Measurements from ENCODE around the gene C10orf90.

C10orf90 gene

GRCh38 chr10:126634911-126635310, 35.6 kb downstream of the C10orf90 start:
- TF ChIP-seq CTCF (IDR thresholded peaks at IDR 0.05), result no peak
- H3K27ac ChIP-seq, result no peak overlapping the region
- H3K36me3 ChIP-seq, result no peaks in the 10 kb centered on the region
- no peaks in the 10 kb centered on the region for H3K9me3 ChIP-seq
- H3K27me3 ChIP-seq, result no peaks in the 10 kb centered on the region
- H3K4me1 ChIP-seq (ENCODE audit: control insufficient read depth in 1 of 2, insufficient read depth in 1 of 2, low read depth in 1 of 2, low read length in 1 of 2), result no peaks in the 10 kb centered on the region
- no peak overlapping the region for H3K4me3 ChIP-seq (ENCODE audit: low read depth in 1 of 2, low read length in 1 of 2)

GRCh38 chr10:126634347-126634746, 36.1 kb downstream of the C10orf90 start:
- no peak overlapping the region for H3K4me3 ChIP-seq (ENCODE audit: low read depth in 1 of 2, low read length in 1 of 2)
- no peaks in the 10 kb centered on the region for H3K9me3 ChIP-seq
- no peak overlapping the region for H3K27ac ChIP-seq
- TF ChIP-seq CTCF (IDR thresholded peaks at IDR 0.05), result no peak
- no peaks in the 10 kb centered on the region for H3K36me3 ChIP-seq
- H3K4me1 ChIP-seq (ENCODE audit: control insufficient read depth in 1 of 2, insufficient read depth in 1 of 2, low read depth in 1 of 2, low read length in 1 of 2), result no peaks in the 10 kb centered on the region
- no peaks in the 10 kb centered on the region for H3K27me3 ChIP-seq

- no peaks in the 10 kb centered on the region for H3K4me1 ChIP-seq (ENCODE audit: control insufficient read depth in 1 of 2, insufficient read depth in 1 of 2, low read depth in 1 of 2, low read length in 1 of 2)
- H3K9me3 ChIP-seq, result no peaks in the 10 kb centered on the region
- H3K4me3 ChIP-seq (ENCODE audit: low read depth in 1 of 2, low read length in 1 of 2), result no peak overlapping the region
- H3K36me3 ChIP-seq, result no peaks in the 10 kb centered on the region
- H3K27ac ChIP-seq, result no peak overlapping the region
- no peak for TF ChIP-seq CTCF (IDR thresholded peaks at IDR 0.05)
- H3K27me3 ChIP-seq, result no peaks in the 10 kb centered on the region
Measured at GRCh38 chr10:126632705-126633104, 37.8 kb downstream of the C10orf90 start.

- Histone ChIP-seq H3K27me3 (no peaks in the 10 kb centered on the region), H3K9me3 (no peaks in the 10 kb centered on the region), H3K4me3 (ENCODE audit: low read depth in 1 of 2, low read length in 1 of 2) (no peak overlapping the region), H3K4me1 (ENCODE audit: control insufficient read depth in 1 of 2, insufficient read depth in 1 of 2, low read depth in 1 of 2, low read length in 1 of 2) (no peaks in the 10 kb centered on the region), H3K36me3 (no peaks in the 10 kb centered on the region), H3K27ac (no peak overlapping the region)
- no peak for TF ChIP-seq CTCF (IDR thresholded peaks at IDR 0.05)
Measured at GRCh38 chr10:126629925-126630624, 40.4 kb downstream of the C10orf90 start.

GRCh38 chr10:126628746-126629145, 41.7 kb downstream of the C10orf90 start:
- Histone ChIP-seq H3K27ac (no peak overlapping the region), H3K36me3 (no peaks in the 10 kb centered on the region), H3K27me3 (no peaks in the 10 kb centered on the region), H3K4me1 (ENCODE audit: control insufficient read depth in 1 of 2, insufficient read depth in 1 of 2, low read depth in 1 of 2, low read length in 1 of 2) (no peaks in the 10 kb centered on the region), H3K9me3 (no peaks in the 10 kb centered on the region), H3K4me3 (ENCODE audit: low read depth in 1 of 2, low read length in 1 of 2) (no peak overlapping the region)
- no peak for TF ChIP-seq CTCF (IDR thresholded peaks at IDR 0.05)

Data from neutrophil (primary cell).